Stimulated activated effector memory CD8-positive, alpha-beta T cell treated with anti-CD3 and anti-CD28 coated beads, Interleukin-12 subunit alpha, Interleukin-12 subunit beta, amount 100 ng/mL, for 72 hours (primary cell): Measurements from ENCODE around the gene CES2.
A peak's percentile ranks its signal among the peaks of the same experiment; 100 is the strongest.

ENCODE experiments used
- ATAC-seq: fragments of 150-1000 bp; cut with Tn5 transposase; 2 replicates; pipeline ENCODE4 v1.10.0; 2021
- DNase-seq, 2 donors: peaks; one replicate each; pipeline ENCODE4 v3.0.0; 2021 to 2022; ENCODE audit warnings: low spot score in 2 of 2
- H3K27ac Mint-ChIP-seq: one replicate; pipeline ENCODE4 v1.8.0; 2022; ENCODE audit warnings: mild to moderate bottlenecking, mixed read lengths
- H3K36me3 Mint-ChIP-seq: one replicate; pipeline ENCODE4 v1.8.0; 2022; ENCODE audit warnings: mild to moderate bottlenecking, mixed read lengths
- H3K4me1 Mint-ChIP-seq: one replicate; pipeline ENCODE4 v1.8.0; 2022; ENCODE audit warnings: mixed read lengths
- H3K4me3 Mint-ChIP-seq: one replicate; pipeline ENCODE4 v1.8.0; 2022; ENCODE audit warnings: mild to moderate bottlenecking, mixed read lengths
- H3K9me3 Mint-ChIP-seq: one replicate; pipeline ENCODE4 v1.8.0; 2022; ENCODE audit warnings: mixed read lengths

CES2 gene

DNA sequence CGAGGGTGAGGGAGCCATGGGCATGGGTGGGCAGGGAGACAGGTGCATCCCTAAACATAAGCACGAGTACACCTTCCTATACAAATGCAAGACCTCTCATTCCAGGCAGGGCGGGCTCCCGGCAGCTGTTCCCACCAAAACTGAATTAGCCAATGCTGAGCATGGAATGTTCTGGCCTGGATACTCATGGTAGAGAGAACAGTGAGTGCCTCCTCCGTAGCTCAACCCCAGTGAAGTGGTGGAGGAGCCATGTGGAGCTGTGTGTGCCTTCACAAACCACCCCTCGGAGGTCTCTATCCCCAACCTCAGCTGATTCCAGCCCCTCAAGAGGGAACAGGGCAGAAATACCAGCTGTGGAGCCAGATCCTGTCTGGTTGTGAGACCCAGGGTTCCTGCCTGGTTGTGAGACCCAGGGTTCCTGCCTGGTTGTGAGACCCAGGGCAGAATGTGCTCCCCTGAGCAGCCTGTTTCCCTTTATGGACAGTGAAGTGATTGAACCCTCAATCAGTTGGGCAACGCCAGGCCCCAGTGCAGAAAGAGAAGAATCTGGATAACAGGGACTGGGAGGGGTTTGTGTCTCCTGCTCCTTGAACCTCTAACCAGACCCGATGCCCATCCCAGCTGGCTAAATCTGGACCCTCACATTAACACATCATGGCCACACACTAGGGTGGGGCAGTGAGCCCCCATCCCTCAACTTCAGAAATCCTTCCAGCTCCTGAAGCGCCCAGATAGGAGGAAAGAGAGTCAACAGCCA, 14.2 kb upstream of the CES2 start:
- DNase-seq (no peak), ATAC-seq (no peak)
- H3K4me3 Mint-ChIP-seq: no peak overlapping the region

GRCh38 chr16:66921729-66922450, 13.4 kb upstream of the CES2 start:
- Mint-ChIP-seq H3K4me1 (peaks cover 19% of the 10 kb centered on the region), H3K36me3 (no peaks in the 10 kb centered on the region), H3K9me3 (no peaks in the 10 kb centered on the region), H3K27ac (no peak overlapping the region), H3K4me3 (no peak overlapping the region)
- DNase-seq (no peak), ATAC-seq (no peak)

More for the DNA sequence above, 14.2 kb upstream of the CES2 start:
- no peaks in the 10 kb centered on the region for H3K36me3 Mint-ChIP-seq
- no peaks in the 10 kb centered on the region for H3K9me3 Mint-ChIP-seq
- H3K27ac Mint-ChIP-seq: no peak overlapping the region
- H3K4me1 Mint-ChIP-seq: peaks cover 19% of the 10 kb centered on the region

GRCh38 chr16:66923247-66923731, 12.0 kb upstream of the CES2 start:
- no peak for ATAC-seq
- H3K4me1 Mint-ChIP-seq: peaks cover 33% of the 10 kb centered on the region
- H3K36me3 Mint-ChIP-seq: no peaks in the 10 kb centered on the region
- no peak for DNase-seq
- peak overlapping the region; percentile 69 for H3K4me3 Mint-ChIP-seq
- no peak overlapping the region for H3K27ac Mint-ChIP-seq
- H3K9me3 Mint-ChIP-seq: no peaks in the 10 kb centered on the region

DNA sequence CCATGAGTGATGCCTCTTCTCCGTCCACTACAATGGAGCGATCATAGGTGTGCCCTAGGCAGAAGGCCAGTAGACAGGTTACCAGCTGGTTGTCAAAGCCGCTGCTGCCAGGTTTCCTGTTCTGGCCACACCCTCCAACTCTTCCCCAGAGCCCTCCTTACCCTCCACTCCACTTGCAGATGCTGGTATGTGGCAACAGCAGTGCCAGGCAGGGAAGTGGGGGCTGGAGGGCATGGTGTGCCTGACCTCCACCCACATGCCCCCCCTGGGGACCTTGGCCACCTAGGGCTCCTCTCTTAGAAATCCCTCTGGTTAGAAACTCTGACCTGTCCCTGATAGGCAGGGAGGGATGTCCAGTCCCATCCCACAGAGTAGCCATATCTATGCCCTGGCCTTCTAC, 11.4 kb upstream of the CES2 start:
- H3K27ac Mint-ChIP-seq: no peak overlapping the region
- peaks cover 39% of the 10 kb centered on the region for H3K4me1 Mint-ChIP-seq
- no peaks in the 10 kb centered on the region for H3K9me3 Mint-ChIP-seq
- peak overlapping the region; percentile 69 for H3K4me3 Mint-ChIP-seq
- ATAC-seq: no peak
- no peaks in the 10 kb centered on the region for H3K36me3 Mint-ChIP-seq
- DNase-seq: no peak

- DNase-seq: peak; percentile 53 to 72
- Mint-ChIP-seq H3K4me3 (peak overlapping the region; percentile 69), H3K27ac (no peak overlapping the region), H3K9me3 (no peaks in the 10 kb centered on the region), H3K4me1 (peaks cover 42% of the 10 kb centered on the region), H3K36me3 (no peaks in the 10 kb centered on the region)
- peak; percentile 72 for ATAC-seq
Observed at GRCh38 chr16:66924527-66925321, 10.6 kb upstream of the CES2 start.

- DNase-seq: no peak
- Mint-ChIP-seq H3K9me3 (no peaks in the 10 kb centered on the region), H3K4me1 (peaks cover 42% of the 10 kb centered on the region), H3K36me3 (no peaks in the 10 kb centered on the region), H3K27ac (no peak within 1 kb of the TSS), H3K4me3 (peak within 1 kb of the TSS; percentile 69)
- ATAC-seq: peak; percentile 1
Observed at GRCh38 chr16:66925322-66925840, 9.9 kb upstream of the CES2 start, which contains the start of gene RRAD. RRAD (minus strand) TSS chr16:66925535; CDS start chr16:66925179, 356 bp downstream.

GRCh38 chr16:66926171-66926947, 9.0 kb upstream of the CES2 start:
- no peak overlapping the region for H3K27ac Mint-ChIP-seq
- no peak for ATAC-seq
- no peak for DNase-seq
- peaks cover 42% of the 10 kb centered on the region for H3K4me1 Mint-ChIP-seq
- no peaks in the 10 kb centered on the region for H3K9me3 Mint-ChIP-seq
- H3K4me3 Mint-ChIP-seq: peak overlapping the region; percentile 69
- H3K36me3 Mint-ChIP-seq: peaks cover 5% of the 10 kb centered on the region

GRCh38 chr16:66926961-66927436, 8.3 kb upstream of the CES2 start:
- H3K9me3 Mint-ChIP-seq: no peaks in the 10 kb centered on the region
- peak overlapping the region; percentile 79 for H3K27ac Mint-ChIP-seq
- no peak overlapping the region for H3K4me3 Mint-ChIP-seq
- DNase-seq (no peak), ATAC-seq (no peak)
- H3K36me3 Mint-ChIP-seq: peaks cover 12% of the 10 kb centered on the region
- H3K4me1 Mint-ChIP-seq: peaks cover 47% of the 10 kb centered on the region

- H3K4me3 Mint-ChIP-seq: no peak overlapping the region
- H3K27ac Mint-ChIP-seq: peak overlapping the region; percentile 79
- DNase-seq (no peak), ATAC-seq (peak; percentile 68)
- H3K4me1 Mint-ChIP-seq: peaks cover 58% of the 10 kb centered on the region
- H3K36me3 Mint-ChIP-seq: peaks cover 22% of the 10 kb centered on the region
- no peaks in the 10 kb centered on the region for H3K9me3 Mint-ChIP-seq
Observed at GRCh38 chr16:66927918-66928649, 7.2 kb upstream of the CES2 start.

GRCh38 chr16:66928702-66929388, 6.5 kb upstream of the CES2 start:
- Mint-ChIP-seq H3K4me3 (no peak overlapping the region), H3K9me3 (no peaks in the 10 kb centered on the region), H3K4me1 (peaks cover 58% of the 10 kb centered on the region), H3K36me3 (peaks cover 30% of the 10 kb centered on the region), H3K27ac (peak overlapping the region; percentile 79)
- peak in 1 of 2 donors; percentile 71 for DNase-seq
- ATAC-seq: peak; percentile 54

GRCh38 chr16:66930189-66930588, 5.1 kb upstream of the CES2 start:
- ATAC-seq (no peak), DNase-seq (no peak)
- Mint-ChIP-seq H3K36me3 (peaks cover 43% of the 10 kb centered on the region), H3K4me3 (no peak overlapping the region), H3K4me1 (peaks cover 65% of the 10 kb centered on the region), H3K9me3 (no peaks in the 10 kb centered on the region), H3K27ac (peak overlapping the region; percentile 34)

GRCh38 chr16:66931665-66932064, 3.7 kb upstream of the CES2 start:
- Mint-ChIP-seq H3K9me3 (no peaks in the 10 kb centered on the region), H3K27ac (peak overlapping the region; percentile 99), H3K36me3 (peaks cover 55% of the 10 kb centered on the region), H3K4me1 (peaks cover 71% of the 10 kb centered on the region), H3K4me3 (peak overlapping the region; percentile 99)
- DNase-seq: no peak
- no peak for ATAC-seq

DNA sequence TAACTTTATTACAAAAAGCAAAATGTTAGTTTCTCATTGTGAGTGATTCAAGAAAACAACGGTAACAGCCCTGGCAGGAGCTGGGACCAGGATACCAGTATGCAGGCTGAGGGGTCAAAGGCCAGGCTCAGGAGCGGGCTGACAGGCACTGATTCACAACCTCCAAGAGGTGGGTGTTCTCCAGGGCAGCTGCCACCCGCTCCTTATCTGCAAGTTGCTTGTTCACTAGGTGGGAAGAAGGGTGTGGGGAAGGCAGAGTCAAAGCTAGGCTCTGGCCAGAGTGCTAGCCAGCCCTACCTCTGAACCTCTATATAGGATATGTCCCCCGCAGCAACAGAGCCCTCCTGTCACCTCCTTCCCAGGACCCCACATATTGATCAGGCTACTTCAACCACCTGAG, 3.2 kb upstream of the CES2 start:
- Mint-ChIP-seq H3K4me3 (peak overlapping the region; percentile 99), H3K9me3 (no peaks in the 10 kb centered on the region), H3K36me3 (peaks cover 57% of the 10 kb centered on the region), H3K27ac (peak overlapping the region; percentile 99), H3K4me1 (peaks cover 73% of the 10 kb centered on the region)
- ATAC-seq (no peak), DNase-seq (no peak)
